Peyer's patch (tissue), 4 donors: ENCODE results near the gene SLC49A3.
"Not testable (repeated sequence)": the region's sequence is repeated elsewhere in the genome, so short reads cannot be mapped to it uniquely, and the experiment has no call there.

Experiments used
- POLR2A ChIP-seq, 2 donors: fragments of 450-650 bp; IDR thresholded peaks; one replicate each; pipeline ENCODE4 v1.5.1; 2017; ENCODE audit warnings: antibody characterized with exemption in 2 of 2, mild to moderate bottlenecking in 2 of 2, moderate library complexity in 2 of 2
- TF ChIP-seq, protein P1 (sequence below), 6 experiments: fragments of 450-650 bp in 4 of 6; fragments of 200-600 bp in 2 of 6; sonication (generic) in 1 of 6; IDR thresholded peaks; one replicate each; pipeline ENCODE4 v1.5.1; 2017 to 2019; ENCODE audit warnings: antibody characterized with exemption in 6 of 6, mild to moderate bottlenecking in 3 of 6, moderate library complexity in 1 of 6

DNA sequence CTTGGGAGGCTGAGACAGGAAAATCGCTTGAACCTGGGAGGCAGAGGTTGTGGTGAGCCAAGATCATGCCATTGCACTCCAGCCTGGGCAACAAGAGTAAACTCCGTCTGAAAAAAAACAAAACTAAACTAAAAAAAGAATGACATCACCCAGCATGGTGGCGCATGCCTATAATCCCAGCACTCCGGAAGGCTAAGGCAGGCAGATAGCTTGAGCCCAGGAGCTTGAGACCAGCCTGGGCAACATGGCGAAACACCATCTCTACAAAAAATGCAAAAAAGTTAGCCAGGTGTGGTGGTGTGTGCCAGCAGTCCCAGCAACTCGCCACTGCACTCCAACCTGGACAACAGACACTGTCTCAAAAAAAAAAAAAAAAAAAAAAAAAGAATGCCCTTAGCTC, 46.6 kb downstream of the SLC49A3 start:
- TF ChIP-seq, protein P1, sequence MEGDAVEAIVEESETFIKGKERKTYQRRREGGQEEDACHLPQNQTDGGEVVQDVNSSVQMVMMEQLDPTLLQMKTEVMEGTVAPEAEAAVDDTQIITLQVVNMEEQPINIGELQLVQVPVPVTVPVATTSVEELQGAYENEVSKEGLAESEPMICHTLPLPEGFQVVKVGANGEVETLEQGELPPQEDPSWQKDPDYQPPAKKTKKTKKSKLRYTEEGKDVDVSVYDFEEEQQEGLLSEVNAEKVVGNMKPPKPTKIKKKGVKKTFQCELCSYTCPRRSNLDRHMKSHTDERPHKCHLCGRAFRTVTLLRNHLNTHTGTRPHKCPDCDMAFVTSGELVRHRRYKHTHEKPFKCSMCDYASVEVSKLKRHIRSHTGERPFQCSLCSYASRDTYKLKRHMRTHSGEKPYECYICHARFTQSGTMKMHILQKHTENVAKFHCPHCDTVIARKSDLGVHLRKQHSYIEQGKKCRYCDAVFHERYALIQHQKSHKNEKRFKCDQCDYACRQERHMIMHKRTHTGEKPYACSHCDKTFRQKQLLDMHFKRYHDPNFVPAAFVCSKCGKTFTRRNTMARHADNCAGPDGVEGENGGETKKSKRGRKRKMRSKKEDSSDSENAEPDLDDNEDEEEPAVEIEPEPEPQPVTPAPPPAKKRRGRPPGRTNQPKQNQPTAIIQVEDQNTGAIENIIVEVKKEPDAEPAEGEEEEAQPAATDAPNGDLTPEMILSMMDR (IDR thresholded peaks at IDR 0.05), result not testable (repeated sequence)
- TF ChIP-seq POLR2A (IDR thresholded peaks at IDR 0.05), result not testable (repeated sequence)
